PC-3 (cell line): ENCODE data around the gene PRSS3. TPM values are rescaled to one million over a fixed set of nuclear protein-coding genes. Genes with fewer than 3 reads are reported as not detected.

Experiments used
- total RNA-seq: library from RNA; depleted of rRNA; stranded (reverse); fragments of >200 nt; gene quantifications from 2 replicates; pipeline ENCODE4 v1.2.3, GENCODE V29; 2014; rRNA removed

Gene PRSS3
- total RNA-seq, 1 experiment from 2014 or later, result 225 TPM

Other genes with a start within 250 kb of the PRSS3 start
- gene UBE2R2, start 21.6 kb downstream of the PRSS3 start, total RNA-seq, result 18.4 and 20.9 TPM in 2 replicates